Muscle of arm (tissue), 14 donors: ENCODE data around the gene S100A5. TPM values are rescaled to one million over a fixed set of nuclear protein-coding genes. Genes with fewer than 3 reads are reported as not detected.
"Not testable (repeated sequence)": the region's sequence is repeated elsewhere in the genome, so short reads cannot be mapped to it uniquely, and the experiment has no call there.

Experiments
- DNase-seq: peaks from one replicate; pipeline ENCODE4 v3.0.0-alpha.2; 2013
- long read RNA-seq, 11 donors: transcript quantifications; one replicate each; lab custom pipeline, GENCODE V29; 2026
- polyA plus RNA-seq, 12 donors: library from polyadenylated mRNA; unstranded; fragments of 120-200 nt; gene quantifications; one replicate each; pipeline ENCODE4 v1.2.1, GENCODE V29; 2013; ENCODE audit not compliant: insufficient read length in 12 of 12

The S100A5 gene, protein sequence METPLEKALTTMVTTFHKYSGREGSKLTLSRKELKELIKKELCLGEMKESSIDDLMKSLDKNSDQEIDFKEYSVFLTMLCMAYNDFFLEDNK
- under 1 TPM in 4 of 12 donors, not detected in 8; 0.22 to 0.45 (median 0.37) TPM for polyA plus RNA-seq
- long read RNA-seq, donor 1, result 0 reads
- long read RNA-seq, donor 2, result 0 reads
- long read RNA-seq, donor 3, result 0 reads
- long read RNA-seq, donor 4, result 0 reads
- long read RNA-seq, donor 5, result 0 reads
- long read RNA-seq, donor 6, result 0 reads
- long read RNA-seq, donor 7, result 0 reads
- long read RNA-seq, donor 8, result 0 reads
- long read RNA-seq, donor 9, result 0 reads
- long read RNA-seq, donor 10, result 0 reads
- long read RNA-seq, donor 11, result 0 reads

DNA sequence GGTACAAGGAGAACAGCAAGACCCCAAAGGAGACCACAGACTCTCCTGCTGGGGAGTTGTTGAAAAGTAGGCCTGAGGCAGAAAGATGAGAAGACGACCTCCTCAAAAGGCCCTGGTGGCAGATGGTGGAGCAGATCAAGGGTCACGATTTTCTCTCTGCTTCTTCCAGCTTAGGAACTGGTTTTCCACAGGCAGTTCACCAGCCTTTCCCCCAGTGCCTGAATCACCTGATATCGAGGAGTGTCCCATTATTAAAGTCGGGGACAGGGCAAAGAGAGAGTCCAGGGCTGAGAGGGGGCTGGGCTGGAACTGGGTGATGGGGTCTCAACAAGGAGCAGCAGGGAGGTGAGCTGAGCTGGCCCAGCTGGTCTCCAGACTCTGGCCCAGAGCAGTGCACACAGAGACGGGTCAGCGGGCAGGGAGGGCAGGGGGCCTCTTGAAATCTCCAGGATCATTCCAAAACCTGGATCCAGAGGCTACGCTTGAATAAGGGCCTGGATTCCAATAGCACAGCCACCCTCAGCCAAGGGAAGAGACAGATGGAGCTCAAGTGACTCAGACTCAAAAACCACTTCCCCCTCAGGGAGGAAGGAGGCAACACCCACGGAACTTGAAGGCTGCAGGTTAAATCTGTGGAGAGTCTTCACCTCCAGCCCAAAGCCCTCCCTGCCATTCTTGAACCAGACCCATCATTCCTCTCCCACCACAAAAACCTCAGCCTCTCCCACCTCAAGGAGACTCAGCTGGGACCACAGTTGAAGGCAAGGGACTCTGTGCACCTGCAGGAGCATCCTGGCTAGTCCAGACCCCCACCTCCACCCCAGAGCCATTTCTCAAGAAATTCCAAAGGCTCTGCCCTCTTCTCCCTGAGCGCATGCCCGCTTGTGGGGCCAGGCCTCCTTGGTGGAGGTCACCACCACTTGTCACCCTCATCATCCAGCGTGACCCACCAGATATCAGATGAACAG is at the start of gene S100A5:
S100A5 (minus strand) TSS at position 541 of the 968 bp plus-strand sequence. CDS start 743 bp downstream, outside the sequence.
- DNase-seq, result no peak

DNA sequence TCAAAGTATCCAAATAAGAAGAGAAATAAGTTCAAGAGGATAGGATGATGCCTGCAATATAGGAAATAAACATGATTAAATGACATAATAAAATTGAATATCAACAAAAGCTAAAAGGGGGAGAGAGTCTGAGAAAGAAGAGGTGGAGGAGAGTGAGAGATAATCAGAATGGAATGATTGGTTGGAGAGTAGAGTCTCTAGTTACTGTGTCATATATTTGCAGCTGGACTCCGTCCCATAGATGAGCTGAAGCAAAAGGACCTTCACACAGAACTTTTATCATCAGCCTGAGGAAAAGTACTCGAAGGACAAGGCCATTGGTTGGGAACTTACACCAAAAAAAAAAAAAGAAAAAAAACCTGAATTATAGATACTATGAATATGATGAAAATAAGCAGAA is 47.7 kb upstream of the S100A5 start:
- DNase-seq, result no peak

DNA sequence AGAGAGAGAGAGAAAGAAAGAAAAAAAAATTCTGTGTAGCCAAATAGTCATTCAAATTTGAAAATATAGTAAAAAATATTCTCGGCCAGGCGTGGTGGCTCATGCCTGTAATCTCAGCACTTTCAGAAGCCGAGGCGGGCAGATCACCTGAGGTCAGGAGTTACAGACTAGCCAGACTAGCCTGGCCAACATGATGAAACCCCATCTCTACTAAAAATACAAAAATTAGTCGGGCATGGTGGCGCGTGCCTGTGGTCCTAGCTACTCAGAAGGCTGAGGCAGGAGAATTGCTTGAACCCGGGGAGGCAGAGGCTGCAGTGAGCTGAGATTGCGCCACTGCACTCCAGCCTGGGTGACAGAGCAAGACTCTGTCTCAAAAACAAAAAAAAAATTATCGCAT is 47.3 kb upstream of the S100A5 start:
- DNase-seq, result not testable (repeated sequence)

DNA sequence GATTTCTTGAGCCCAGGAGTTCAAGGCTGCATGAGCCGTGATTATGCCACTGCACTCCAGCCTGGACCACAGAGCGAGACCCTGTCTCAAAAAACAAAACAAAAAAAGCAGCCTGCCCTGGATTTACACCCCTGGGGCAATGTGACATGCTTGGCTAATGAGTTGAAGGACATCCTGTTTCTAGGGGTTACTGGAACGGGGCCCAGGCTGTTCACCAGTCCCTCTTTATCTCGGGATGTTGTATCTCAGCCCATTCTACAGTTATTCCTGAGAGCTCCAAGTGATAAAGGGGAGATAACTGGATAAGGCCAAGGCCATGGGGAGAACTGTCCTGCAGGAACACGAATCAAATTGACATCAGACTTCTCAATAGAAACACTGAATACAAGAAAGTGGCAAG is 46.6 kb upstream of the S100A5 start:
- DNase-seq, result no peak

DNA sequence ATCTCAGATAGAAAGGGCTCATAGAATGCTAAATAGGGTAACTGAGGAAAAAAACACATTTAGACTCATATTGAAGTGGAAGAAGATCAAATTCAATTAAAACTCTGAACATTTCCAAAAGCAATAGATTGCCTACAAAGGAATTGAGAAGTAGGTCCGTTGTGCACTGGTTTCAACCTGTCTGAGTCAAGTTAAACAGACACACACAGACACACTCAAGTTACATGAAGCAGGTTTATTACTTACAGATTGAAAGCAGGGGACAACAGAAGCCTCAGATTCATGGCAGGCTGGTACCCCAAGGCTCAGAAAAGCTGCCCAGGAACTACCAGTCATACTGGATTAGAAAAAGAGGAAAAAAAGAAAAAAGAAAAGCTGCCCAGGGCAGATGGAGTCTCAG is 45.6 kb upstream of the S100A5 start:
- no peak for DNase-seq

DNA sequence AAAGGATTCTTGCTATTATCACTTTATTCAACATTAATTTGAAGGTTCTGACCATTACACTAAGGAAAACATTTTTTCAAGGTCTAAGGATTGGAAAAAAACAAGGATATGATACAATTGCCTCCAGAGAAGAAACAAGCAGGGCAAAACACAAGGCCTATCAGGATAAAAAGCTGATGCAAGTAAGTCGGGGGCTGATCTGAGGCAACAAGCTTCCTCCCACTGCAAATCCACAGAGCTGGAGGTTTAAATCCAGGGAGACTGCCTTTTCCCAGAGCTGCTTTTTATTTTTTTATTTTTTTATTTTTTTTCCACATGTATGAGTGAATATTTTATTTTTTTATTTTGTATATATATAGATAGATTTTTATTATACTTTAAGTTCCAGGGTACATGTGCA is 44.3 kb upstream of the S100A5 start:
- DNase-seq, result no peak

DNA sequence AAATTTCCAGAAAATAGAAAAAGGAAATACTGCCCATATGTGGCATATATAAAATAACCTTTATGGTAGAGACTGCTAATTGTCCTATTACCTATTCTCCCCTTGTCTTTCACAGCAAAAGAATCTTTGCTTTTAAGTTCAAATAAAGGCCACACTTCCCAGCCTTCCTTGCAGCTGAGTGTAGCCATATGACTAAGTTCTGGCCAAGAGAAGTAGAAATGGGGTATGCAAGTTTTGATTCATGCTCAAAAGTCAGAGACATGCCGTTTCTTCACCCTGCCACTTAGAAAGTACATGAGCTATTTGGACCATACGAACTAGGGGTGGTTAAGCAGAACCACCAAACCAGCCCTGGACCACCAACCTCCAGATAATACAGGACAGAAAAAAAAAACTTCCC is 43.2 kb upstream of the S100A5 start:
- DNase-seq, result no peak

DNA sequence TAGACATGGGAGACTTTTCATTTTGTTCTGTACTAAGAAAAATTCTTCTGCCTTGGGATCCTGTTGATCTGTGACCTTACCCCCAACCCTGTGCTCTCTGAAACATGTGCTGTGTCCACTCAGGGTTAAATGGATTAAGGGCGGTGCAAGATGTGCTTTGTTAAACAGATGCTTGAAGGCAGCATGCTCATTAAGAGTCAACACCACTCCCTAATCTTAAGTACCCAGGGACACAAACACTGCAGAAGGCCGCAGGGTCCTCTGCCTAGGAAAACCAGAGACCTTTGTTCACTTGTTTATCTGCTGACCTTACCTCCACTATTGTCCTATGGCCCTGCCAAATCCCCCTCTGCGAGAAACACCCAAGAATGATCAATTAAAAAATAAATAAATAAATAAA is 42.8 kb upstream of the S100A5 start:
- not testable (repeated sequence) for DNase-seq

DNA sequence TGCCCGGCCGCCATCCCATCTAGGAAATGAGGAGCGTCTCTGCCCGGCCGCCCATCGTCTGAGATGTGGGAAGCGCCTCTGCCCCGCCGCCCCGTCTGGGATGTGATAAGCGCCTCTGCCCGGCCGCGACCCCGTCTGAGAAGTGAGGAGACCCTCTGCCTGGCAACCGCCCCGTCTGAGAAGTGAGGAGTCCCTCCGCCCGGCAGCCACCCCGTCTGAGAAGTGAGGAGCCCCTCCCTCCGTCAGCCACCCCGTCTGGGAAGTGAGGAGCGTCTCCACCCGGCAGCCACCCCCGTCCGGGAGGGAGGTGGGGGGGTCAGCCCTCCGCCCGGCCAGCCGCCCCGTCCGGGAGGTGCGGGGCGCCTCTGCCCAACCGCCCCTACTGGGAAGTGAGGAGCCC is 42.1 kb upstream of the S100A5 start:
- DNase-seq, result not testable (repeated sequence)

DNA sequence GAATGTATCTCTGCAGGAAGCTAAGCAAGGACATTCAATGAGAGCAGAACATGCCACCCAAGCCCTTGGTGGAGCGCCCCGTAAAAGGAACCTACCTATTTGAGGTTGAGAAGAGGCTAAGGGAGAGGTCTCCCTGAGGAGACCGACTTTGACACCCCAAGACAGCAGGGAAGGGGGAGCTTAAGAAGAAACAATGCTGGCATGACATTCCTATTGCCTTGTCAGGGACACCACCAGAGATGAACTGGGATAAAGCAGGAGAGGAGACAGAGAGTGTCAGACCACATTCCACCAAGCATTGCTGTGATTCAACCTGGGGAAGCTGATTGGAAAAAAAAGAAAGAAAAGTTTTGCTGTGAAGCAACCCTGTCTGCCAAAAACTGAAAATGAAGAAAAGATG is 38.2 kb upstream of the S100A5 start:
- no peak for DNase-seq

DNA sequence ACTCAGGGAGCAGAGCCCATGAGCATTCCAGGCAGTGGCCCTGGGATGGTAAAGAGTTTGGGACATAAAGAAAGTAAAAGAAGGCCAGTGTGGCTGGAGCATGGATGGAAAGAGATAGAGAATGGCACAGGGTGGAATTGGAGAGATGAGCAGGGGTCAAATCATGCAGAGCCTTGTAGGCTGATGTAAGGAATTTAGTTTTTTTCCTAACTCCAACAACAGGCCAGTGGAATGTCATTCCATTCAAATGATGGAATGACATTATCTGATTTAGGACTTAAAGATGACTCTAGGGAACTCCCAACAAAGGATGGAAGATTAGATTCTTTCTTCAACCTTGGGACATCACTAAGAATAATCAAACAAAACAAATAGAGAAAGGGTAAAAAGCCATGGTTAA is 37.8 kb upstream of the S100A5 start:
- DNase-seq, result no peak

DNA sequence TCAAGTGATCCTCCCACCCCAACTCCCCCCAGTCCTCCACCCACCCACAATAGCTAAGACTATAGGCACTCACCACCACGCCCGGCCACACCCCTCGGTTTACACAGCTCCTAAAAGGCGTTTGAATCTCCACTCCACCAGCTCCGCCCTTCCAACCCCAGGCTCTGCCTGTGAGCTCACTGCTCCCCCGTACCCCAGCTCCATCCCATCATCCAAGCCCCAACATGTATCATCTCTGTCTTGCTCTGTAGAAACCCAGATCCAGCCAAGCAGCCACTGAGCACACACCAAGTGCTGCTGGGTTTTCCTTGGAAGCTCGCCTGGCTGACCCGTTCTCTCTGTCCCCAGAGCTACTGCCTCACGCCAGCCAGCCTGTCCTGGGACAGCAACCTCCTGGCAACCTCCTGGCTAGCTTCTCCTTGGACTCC is 36.9 kb upstream of the S100A5 start:
- DNase-seq, result no peak

DNA sequence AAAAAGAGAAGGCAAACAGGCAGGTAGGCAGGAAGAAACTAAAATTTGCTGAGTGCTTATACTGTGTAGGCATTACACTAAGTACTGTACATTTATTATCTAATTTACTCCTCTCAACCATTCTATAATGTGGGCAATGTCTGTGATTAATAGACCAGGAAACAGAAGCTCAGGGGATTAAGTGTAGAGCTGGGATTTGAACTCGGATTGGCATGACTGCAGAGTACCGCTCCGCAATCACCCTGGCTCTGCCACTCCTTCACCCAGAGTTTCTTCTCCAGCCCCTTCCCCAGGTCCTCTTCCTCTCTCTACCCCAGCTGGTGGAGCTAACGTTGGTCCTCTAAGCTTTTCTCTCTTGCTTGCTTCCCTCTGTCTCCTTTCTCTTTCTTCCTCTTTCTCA is 36.4 kb upstream of the S100A5 start:
- DNase-seq, result no peak

DNA sequence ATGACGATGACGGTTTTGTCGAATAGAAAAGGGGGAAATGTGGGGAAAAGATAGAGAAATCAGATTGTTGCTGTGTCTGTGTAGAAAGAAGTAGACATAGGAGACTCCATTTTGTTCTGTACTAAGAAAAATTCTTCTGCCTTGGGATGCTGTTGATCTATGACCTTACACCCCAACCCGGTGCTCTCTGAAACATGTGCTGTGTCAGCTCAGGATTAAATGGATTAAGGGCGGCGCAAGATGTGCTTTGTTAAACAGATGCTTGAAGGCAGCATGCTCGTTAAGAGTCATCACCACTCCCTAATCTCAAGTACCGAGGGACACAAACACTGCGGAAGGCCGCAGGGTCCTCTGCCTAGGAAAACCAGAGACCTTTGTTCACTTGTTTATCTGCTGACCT is 34.8 kb upstream of the S100A5 start:
- not testable (repeated sequence) for DNase-seq

DNA sequence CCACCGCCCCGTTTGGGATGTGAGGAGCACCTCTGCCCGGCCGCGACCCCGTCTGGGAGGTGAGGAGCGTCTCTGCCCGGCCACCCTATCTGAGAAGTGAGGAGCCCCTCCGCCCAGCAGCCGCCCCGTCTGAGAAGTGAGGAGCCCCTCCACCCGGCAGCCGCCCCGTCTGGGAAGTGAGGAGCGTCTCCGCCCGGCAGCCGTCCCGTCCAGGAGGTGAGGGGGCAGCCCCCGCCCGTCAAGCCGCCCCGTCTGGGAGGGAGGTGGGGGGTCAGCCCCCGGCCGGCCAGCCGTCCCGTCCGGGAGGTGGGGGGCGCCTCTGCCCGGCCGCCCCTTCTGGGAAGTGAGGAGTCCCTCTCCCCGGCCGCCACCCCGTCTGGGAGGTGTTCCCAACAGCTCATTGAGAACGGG is 34.4 kb upstream of the S100A5 start:
- DNase-seq, result not testable (repeated sequence)

DNA sequence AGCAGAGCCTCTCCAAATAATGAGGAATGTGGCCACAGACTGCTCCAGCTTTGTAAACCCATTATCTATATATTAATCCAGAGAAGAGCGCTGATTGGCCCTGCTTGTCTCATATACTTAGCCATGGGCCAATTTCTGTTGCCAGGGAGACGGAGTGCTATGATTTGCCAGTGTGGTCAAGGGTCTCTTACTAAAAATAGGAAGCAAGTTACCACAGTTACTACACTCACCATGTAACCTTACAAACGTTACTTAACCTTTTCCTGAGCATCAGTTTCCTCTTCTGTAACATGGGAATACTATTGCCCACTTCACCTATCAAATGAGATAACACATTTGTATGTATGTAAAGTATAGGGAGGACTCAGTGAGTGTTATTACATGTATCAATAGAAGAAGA is 32.6 kb upstream of the S100A5 start:
- DNase-seq, result no peak

DNA sequence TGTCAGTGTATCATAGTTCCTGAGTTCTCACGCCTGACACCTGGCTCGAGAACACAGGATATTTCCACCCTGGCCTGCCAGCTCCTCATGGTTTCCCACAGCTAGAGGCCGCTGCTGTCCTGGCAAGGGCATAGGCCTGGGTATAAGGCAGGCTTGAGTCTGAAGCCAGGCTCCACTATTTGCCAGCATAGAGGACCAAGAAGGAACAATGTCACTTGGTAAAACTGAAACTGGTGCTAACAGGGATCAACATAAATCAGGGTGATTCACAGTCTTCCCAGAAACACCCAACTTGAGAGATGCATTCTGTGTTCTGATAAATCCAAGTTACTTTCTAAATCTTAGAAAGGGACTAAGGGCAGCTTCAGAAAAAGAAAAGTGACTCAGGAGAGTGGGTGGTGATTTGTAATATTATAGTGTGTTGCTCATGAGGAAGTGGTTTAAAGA is 31.9 kb upstream of the S100A5 start:
- peak; percentile 47 for DNase-seq

DNA sequence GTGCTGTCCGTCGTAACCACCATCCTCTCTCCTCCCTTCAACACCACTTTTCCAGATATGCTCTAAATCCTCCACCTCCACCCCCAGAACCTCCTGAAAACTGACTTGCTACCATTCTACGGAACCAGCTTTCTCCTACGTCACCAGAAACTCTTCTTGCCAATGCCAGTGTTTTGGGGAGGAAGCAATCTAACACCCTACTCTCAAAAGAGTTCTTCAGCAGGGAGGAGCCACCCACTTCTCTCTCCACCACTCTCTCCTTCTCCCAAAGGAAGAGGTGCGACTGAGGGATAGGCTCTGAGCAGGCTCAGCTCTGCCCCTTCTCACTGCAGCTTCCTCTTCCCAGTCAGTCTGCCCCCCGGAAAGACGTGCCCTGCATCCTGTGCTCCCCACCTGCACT is 31.0 kb upstream of the S100A5 start:
- DNase-seq, result no peak

DNA sequence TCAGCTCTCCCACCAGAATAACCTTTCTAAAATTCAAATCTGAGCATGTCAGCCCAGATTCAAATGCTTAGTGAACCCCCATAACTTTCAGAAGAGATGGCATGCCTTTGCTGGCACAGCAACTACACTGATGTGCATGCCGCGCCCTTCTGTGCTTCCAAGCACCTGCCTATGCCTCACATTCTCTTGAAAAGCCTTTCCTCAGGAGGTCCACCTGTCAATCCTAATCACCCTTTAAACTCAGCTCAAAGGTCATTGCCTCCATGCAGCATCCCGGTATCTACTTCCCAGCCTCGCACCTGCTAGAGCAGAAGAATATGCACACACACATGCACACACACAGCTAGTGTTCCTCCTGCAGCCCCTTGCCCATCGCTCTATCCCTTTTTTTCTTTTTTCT is 30.1 kb upstream of the S100A5 start:
- no peak for DNase-seq

DNA sequence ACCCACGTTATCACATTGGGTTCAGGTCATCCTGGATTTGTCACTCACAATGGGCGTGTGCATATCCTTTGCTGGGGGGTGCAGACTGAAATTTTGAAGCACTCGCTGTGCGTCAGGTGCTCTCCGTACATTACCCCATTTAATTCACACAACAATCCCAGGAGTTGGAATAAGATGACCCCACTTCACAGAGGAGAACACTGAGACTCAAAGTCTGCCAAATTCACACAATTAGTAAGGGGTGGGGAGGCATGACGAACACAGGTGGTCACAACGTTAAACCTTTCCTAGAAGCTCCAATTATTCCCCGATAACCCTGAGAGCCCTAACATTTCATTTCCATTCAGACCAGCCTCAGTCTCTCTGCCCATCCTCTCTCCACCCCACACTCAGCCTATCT is 28.7 kb upstream of the S100A5 start:
- DNase-seq, result no peak

DNA sequence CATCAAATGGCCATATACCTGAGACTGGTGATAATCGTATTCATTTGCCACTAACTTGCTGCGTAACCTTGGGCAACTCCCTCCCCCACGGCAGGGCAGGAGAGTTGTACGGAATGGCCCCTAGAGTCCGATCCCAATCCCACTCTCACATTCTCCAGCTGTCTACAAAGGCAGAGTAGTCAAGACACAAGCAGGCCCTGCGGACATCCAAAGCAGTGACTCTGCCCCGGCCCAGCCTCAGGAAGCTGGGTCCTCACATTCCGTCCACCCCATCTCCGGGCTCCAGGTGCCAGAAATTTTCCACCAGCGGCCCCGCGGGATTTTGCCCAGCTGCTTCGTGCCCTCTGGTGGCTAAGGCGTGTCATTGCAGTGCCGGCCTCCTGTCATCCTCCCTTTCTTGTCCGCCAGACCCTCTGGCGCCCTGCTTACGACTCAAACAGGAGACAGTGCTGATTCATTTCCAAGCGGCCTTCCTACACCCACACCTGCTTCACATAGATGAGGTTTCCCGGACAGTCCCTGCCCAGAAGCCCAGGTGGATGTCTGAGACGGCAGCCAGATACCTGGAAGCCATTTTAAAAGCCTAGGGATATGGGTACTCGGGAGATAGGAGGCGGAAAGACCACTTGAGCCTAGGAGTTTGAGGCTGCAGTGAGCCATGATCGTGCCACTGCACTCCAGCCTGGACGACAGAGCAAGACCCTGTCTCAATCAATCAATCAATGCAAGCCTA is 27.8 kb upstream of the S100A5 start:
- DNase-seq, result peak; percentile 91
